ENCODE data around the gene PNPLA7.
"Not testable (repeated sequence)": the region's sequence is repeated elsewhere in the genome, so short reads cannot be mapped to it uniquely, and the experiment has no call there.

Gene PNPLA7

DNA sequence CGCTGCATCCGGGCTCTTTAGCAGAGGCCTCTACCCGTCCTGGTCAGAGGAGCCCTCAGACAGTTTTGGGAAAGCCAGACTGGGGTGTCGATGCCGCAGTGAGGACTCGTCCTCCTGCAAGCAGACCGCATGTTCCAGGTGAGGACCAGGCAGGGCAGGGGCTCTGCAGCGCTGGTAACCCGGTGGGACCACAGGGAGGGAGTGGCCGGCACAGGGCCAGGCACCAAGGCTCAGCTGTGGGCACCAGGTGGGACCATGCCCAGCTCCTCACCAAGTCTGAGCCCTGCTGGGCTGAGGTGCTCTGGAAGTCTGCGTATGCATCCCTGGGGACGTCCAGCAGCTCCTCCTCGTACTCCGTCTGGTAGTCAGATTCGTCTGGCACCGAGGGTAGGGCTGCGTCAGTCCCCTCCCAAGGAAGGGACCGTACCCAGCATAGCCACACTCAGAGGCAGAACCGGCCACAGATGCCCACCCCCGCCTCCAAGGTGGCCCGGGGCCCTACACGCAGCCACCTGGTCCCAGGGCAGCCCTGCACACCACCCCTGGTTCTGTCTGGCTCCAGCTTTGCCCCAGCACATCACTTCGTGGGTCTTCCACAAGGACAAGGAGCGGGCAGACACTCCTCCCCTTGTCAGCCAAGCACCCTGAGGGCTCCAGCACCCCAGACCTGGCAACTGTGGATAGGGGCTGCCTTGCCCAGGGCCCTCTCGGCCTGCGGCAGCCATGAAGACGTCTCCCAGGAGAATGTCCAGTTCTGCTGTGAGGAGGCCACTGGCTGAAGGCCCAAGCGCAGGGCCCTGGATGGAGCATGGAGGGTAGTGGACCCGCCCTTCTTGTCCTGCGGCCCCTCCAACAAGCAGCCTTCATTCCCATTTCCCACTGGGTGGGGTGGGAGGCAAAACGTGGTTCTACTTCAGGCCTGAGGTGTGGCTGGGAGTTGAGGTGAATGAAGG lies 89.6 kb downstream of the PNPLA7 start:
- no peak for DNase-seq (ENCODE audit: low read depth)

DNA sequence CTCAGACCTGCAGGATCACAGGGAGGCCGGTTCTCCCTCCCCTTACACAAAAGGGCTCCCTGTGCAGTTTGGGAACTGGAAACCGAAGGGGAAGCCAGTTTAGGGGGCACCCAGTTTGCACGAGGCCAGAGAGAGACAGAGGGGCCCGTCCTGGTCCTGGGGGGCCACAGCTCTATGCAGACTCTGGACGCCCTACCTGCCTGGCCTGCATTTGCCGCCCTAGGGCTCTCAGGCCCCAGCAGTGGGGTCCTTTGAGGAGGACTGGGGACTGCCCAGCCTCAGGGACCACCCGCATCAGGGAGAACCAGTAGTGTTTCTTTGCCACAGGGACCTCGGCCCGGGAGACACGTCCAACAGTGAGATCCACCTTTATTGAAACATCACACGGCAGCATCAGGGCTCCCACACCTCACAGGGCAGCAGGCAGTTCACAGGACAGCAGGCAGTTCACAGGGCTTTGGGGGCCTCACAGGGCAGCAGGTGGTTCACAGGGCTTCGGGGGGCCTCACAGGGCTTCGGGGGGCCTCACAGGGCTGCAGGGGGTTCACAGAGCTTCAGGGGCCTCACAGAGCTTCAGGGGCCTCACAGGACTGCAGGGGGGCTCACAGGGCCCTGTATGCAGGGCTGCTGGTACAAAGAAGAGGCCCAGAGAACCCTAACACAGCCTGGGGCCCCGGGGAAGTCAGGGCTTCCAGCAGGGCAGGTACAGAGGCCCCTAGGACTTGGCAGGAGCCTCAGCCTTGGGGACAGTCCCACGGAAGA lies 90.4 kb downstream of the PNPLA7 start:
- no peak for DNase-seq (ENCODE audit: low read depth)

DNA sequence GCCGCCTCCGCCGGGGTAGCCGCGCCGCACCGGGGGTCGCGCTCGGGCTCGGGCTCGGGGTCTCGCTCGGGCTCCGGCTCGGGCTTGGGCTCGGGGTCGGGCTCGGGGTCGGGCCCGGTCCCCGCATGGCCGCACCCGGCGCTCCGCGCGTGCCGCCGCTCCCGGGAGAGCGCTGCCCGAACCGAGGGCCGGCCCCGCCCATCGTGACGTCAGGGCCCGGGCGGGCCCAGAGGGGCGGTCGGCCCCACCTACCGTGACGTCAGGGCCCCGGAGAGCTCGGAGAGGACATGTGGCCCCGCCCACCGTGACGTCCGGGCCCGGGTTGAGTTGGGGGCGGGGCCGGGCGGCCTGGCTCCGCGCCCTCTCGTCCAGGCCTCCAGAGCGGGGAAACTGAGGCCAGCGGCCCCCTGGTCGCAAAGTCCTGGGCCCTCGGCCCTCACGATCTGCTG lies 91.0 kb downstream of the PNPLA7 start, which contains the start of gene NSMF:
Gene NSMF (minus strand): TSS at position 183 of the 449 bp plus-strand sequence. CDS start 232 bp downstream, outside the sequence.
- no peak for DNase-seq (ENCODE audit: low read depth)

DNA sequence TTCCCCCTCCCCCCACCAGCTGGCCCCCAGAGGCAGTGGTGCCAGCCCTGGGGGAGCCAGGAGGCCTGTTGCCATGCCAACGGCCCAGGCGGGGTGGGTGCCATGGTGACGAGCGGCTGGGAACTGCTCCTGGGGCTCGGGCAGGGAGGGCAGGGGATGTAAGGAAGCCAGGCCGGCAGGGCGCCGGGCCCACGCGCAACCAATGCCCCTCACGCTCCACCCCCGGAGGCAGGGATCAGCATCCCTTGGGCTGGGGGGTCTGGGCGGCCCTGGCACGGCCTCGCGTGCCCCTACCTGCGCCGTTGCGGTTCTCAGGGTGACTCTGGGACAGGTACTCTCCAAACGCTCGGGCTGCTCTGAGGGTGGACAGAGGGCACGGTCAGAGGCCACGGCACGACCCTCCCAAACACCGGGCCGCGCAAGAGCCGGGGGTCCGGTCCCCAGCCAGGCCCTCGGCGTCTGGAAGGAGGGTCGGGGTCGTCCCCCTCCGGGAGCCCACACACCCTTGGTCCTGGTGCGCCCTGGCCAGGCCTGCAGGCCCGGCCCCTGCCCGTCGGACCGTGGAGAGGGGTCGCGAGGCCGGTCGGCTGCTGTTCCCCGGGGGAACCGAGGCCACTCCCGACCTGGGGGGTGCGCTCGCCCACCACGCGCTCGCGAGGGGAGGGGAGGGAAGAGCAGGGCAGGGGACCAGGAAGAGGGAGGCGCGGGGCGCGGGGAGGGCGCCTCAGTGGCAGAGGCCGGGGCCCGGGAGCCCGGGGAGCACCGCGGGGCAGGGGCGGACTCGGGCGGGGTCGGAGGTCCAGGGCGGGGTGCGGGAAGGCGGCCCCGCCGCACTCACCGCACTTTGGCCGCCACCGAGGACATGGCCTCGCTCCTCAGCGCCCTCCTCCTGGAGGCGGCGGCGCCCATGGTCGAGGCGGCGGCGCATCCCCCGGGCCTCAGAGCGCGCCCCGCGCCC lies 91.7 kb downstream of the PNPLA7 start:
- no peak for DNase-seq (ENCODE audit: low read depth)

DNA sequence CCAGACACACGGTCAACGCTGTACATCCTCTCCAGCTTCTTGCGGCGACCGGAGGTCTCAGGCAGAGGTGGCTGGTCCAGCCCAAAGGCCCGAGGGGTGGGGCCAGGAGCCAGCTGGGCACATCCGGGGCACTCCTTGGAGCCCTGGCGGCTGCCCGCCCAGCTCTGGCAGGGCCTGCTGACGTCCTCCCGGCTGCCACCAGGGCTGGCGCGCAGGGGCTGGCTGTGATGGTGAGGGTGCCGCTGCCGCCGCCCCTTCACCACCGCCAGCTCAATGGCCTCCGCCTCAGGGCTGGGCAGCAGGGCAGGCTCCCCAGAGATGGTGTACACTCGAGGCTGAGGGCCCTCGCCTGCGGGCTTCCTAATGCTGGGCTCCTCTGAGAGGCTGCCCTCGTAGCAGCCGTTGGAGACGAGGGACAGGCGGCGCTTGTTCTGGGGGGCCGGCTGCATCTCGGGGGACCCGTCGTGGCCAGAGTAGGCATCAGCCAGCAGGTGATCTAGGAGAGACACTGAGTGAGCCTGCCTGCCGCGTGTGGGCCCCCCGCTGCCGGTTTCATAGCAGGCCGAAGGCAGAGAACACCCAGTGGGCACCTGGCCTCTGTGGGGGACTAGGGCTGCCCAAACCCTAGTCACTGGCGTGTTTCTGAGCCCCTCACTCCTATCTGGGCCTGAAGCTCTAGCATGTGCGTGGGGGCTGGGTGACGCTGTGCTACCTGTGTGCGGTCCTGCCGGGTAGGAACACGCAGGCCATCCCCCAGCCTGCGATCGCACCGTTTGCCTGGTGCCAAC lies 92.6 kb downstream of the PNPLA7 start:
- DNase-seq (ENCODE audit: low read depth) = no peak

DNA sequence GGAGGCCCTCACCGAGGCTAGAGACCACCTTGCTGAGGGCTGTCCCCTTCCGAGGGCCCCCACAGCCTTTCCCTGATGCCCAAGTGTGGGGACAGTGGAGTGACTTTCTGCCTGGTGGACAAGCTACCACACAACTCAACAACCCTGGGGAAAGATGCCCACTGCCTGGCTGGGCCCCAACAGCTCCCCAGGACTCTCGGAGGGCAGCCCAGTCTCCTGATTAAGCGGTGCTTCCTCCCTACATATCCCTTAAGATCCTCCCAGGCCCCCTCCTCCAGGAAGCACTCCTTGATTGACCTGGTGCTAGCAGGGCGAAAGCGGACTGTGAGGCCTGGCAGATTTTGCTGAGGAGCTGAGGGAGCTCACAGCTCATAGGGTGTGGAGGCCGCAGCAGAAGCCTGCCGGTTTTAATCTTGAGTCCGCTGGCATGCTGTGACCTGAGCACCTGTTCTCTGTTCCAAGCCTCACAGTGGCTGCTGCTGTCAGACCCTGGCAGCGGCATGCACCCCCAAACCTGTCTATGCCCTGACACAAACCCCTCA lies 93.3 kb downstream of the PNPLA7 start:
- DNase-seq (ENCODE audit: low read depth) = no peak

DNA sequence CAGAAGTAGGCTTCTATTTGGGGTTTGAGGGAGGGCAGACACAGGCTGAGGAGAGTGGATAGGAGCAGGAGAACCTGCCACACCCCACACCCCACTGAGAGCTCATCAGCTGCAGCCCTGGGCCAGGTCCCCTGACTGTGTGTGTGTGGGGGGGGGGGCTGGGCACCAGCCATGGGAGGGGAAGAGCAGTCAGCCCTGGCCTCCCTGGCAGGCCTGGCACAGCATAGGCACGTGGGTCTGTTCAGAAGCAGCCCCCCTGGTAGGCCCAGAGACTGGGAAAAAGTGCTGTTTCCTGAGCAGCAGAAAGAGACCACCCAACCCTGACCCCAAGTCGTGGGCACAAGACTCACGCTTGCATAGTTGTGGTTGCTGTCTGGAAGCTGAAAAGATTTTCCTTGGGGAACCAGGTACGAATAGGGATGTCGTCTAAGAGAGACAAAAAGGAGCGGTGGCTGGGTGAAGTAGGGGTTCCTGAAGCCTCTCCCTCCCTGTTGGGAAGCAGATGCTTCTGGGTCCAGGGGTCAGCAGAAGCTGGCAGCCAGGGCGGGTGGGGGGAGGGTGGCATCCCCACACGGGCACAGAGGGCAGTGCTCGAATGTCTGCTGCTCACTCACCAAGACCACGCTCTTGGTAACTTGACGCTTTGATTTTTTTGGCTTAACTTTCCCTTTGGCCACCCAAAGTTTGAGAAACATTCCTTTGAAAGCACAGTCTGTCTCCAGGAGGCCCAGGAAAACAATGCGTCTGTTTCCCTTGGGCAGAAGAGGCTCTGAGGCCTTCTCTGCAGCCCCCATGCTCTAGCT lies 93.9 kb downstream of the PNPLA7 start:
- DNase-seq (ENCODE audit: low read depth) = no peak

DNA sequence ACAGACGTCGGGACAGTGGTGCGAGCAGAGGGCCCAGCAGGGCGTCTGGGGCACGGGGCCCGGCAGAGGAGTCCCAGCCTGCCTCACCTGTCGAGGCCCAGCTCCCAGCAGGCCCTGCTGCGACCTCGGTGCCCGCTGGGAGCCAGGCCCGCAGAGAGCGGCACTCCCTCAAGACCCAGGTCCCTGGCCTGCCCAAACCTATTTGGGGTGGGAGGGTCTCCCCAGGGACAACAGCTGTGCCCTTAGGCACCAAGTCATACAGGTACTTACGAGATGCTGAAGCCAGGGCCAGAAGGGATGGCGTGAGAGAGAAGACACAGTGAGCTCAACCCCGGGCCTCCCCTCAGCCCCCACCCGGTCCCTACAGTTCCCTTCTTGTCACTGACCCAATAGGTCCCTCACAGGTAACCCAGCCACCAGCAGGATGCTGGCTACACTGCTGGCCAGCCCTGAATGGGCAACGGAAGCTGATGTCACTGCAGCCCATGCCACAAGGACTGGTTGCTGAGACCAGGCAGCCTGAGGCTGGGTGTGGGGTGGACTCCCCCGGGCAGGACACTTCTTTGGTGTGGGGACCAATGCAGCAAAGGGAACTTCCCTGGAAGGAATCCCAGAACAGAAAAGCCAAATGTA lies 94.7 kb downstream of the PNPLA7 start:
- DNase-seq (ENCODE audit: low read depth) = no peak

DNA sequence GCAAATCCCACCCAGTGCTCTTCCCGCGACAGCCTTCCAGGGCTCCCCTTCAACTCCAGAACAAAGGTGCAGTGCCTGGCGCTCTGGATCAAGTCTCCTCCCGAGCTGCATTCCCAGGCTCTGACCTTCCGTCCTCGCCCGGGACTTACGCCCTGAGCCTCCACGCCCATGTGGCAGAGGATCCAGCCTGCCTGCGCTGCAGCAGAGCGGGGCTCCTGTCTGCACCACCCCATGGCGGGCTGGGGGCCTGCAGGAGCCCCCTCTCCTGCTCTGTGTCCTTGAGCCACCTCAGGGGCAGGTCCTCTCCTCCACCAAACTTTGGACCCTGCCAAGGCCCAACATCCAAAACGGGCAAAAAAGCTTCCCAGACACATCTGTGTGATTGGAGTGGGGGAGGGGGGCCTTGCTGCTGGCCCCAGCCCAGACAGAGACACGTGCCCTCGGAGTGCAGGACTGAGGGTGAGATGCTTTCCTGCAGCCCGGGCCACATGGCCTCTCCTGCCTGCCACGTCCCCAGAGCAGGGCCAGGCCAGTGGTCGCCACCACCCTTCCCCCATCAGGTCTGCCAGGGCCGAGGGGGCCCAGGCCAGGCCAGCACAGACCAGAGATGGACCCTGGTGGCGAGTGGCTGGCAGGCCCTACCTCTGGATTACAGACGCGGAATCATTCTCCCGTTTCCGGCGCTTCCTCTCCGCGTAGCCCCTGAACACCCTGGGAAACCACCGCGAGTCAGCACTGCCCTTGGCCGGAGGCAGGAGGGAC lies 95.4 kb downstream of the PNPLA7 start:
- no peak for DNase-seq (ENCODE audit: low read depth)

DNA sequence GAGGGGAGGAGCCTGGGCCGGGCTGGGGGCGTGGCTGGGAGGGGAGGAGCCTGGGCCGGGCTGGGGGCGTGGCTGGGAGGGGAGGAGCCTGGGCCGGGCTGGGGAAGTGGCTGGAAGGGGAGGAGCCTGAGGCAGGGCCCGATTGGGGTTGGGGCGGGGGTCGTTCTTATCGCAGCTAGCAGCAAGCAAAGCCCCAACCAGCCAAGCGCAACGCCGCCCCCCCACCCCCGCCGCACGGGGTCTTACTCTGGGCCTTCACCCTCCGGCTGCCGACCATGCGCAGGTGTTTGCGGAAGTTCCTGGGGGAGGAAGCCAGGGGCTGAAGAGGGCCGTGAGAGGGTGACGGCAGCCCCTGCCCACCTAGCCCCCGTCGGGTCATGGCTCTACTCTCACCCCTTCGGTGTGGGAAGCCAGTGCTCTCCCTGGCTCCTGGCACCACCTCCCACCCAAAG lies 96.0 kb downstream of the PNPLA7 start:
- DNase-seq (ENCODE audit: low read depth) = no peak

DNA sequence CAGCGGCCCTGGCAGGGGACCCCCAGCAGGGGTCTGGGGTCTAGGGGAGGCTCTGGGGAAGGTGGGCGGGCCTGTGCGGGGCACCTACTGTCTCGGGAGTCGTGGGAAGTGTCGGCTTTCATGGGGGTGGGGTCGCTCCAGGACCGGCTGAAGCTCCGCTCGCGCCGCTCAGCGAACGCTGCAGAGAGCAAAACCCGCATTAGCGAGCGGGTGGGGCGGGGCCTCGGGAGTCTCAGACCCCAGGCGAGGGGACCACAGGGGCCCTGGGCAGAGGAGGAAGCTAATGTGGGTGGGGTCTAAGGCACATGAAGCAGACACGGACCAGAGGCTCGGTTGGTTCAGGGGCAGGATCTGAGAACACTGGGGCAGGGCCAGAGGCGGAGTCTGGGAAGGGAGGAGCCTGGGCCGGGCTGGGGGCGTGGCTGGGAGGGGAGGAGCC lies 96.5 kb downstream of the PNPLA7 start:
- no peak for DNase-seq (ENCODE audit: low read depth)

DNA sequence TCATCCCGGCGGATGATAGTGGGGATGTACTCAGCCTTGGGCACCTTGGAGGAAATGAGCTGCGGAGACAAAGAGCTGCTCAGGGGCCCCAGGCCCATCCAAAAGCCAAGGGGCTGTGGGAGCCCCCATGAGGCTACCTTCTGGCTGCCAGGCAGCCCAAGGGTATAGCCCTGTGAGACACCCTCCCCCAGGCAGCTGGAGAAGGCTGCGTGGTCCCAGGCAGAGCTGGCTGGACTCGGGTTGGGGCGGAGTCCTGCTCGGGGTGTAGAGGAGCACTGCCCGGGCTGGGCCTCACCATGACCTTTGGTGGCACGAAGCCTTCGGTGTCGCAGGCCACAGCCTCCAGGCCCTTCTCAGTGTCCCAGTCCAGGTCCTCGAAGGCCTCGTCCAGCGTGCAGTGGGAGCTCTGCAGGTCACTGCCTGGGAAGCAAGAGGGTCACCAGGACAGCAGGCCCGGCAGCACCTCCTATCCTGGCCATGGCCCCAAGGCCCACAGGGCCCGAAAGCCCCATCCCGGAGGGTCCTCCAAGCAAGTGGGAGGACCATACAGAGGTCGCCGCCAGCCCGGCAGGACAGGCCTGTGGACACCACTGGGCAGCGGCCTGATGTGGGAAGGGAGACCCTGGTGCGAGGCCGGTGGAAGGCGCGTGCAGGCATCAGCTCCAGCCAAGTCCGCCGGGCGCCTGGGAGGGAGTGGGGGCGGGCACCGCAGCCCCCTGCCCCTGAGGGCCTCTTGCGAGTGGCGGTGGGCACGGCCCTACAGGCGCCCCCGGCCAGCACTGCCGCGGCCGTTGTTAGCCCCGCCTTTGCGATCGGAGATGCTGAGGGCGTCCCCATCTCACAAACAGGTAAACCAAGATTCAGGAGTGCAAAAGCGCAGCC lies 97.2 kb downstream of the PNPLA7 start:
- no peak for DNase-seq (ENCODE audit: low read depth)

DNA sequence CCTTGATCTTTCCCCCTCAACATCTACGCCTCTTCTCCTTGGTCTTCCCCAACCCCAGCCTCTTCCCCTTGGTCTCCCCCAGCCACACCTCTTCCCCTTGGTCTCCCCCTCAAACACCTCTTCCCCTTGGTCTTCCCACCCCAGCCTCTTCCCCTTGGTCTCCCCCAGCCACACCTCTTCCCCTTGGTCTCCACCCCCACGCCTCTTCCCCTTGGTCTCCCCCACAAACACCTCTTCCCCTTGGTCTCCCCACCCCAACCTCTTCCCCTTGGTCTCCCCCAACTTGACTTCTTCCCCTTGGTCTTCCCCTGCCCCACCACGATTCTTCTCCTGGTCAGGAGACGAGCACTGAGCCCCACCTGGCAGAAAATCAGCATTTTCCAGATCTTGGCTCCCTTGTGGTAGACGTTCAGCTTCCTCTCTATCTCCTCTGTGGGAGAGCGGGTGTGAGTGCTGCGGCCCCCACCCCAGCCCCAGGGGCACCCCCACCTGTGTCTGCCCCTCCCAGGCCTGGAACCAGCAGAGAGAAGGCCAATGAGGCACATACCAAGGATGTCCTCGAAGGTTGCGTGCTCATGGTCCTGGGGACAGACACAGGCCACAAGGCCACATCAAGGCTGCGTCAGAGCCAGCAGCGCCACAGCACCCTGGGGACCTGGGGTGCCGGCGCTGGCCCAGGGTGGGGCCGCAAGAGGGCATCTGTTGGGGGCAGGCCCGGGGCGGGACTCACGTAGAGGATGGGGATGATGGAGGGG lies 98.0 kb downstream of the PNPLA7 start:
- no peak for DNase-seq (ENCODE audit: low read depth)

DNA sequence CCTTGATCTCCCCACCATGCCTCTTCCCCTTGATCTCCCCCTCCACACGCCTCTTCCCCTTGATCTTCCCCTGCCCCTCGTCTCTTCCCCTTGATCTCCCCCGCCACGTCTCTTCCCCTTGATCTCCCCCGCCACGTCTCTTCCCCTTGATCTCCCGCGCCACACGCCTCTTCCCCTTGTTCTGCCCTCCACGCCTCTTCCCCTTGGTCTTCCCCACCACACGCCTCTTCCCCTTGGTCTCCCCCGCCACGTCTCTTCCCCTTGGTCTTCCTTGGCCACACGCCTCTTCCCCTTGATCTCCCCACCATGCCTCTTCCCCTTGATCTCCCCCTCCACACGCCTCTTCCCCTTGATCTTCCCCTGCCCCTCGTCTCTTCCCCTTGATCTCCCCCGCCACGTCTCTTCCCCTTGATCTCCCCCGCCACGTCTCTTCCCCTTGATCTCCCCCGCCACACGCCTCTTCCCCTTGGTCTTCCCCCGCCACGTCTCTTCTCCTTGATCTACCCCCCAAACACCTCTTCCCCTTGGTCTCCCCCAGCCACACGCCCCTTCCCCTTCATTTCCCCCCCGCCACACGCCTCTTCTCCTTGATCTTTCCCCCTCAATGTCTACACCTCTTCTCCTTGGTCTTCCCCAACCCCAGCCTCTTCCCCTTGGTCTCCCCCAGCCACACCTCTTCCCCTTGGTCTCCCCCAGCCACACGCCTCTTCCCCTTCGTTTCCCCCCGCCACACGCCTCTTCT lies 98.8 kb downstream of the PNPLA7 start:
- DNase-seq (ENCODE audit: low read depth) = not testable (repeated sequence)

DNA sequence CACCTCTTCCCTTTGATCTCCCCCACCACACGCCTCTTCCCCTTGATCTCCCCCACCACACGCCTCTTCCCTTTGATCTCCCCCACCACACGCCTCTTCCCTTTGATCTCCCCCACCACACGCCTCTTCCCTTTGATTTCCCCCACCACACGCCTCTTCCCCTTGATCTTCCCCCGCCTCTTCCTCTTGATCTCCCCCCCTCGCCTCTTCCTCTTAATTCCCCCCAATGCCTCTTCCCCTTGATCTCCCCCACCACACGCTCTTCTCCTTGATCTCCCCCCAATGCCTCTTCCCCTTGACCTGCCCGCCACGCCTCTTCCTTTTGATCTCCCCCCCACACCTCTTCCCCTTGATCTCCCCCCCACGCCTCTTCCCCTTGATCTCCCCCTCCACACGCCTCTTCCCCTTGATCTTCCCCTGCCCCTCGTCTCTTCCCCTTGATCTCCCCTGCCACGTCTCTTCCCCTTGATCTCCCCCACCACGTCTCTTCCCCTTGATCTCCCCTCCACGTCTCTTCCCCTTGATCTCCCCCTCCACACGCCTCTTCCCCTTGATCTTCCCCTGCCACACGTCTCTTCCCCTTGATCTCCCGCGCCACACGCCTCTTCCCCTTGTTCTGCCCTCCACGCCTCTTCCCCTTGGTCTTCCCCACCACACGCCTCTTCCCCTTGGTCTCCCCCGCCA lies 99.5 kb downstream of the PNPLA7 start:
- DNase-seq (ENCODE audit: low read depth) = not testable (repeated sequence)

All from non-pigmented ciliary epithelial cell (primary cell).